Stomach (tissue), 9 donors: ENCODE results near the gene FBXO44. TPM values are rescaled to one million over a fixed set of nuclear protein-coding genes. Genes with fewer than 3 reads are reported as not detected.

Experiments used
- DNase-seq, 2 donors: peaks; one replicate each; pipeline versions ENCODE4 v3.0.0 to v3.0.0-alpha.2; 2013 to 2019
- H3K27ac ChIP-seq, 5 donors: fragments of 200-600 bp in 4 of 5; sonication (generic) in 4 of 5; one replicate each; pipeline ENCODE4 v1.5.1; 2013 to 2019; ENCODE audit warnings: mild to moderate bottlenecking in 1 of 5, moderate library complexity in 1 of 5
- H3K27me3 ChIP-seq, 3 donors: fragments of 200-600 bp; sonication (generic); one replicate each; pipeline ENCODE4 v1.5.1; 2017 to 2019; ENCODE audit warnings: mixed run types in 1 of 3
- H3K36me3 ChIP-seq, 4 donors: fragments of 200-600 bp; sonication (generic); 1 replicate in 3 of 4; 2 replicates in 1 of 4; pipeline ENCODE4 v1.5.1; 2016 to 2019
- H3K4me1 ChIP-seq, 4 donors: fragments of 200-600 bp; sonication (generic); one replicate each; pipeline ENCODE4 v1.5.1; 2016 to 2019
- H3K4me3 ChIP-seq, 4 donors: fragments of 200-600 bp; sonication (generic) in 3 of 4; one replicate each; pipeline ENCODE4 v1.5.1; 2016 to 2019; ENCODE audit warnings: mild to moderate bottlenecking in 1 of 4
- H3K9me3 ChIP-seq, 4 donors: fragments of 200-600 bp; sonication (generic); one replicate each; pipeline ENCODE4 v1.5.1; 2016 to 2019
- EP300 ChIP-seq: sonication (generic); formaldehyde crosslinking; IDR thresholded peaks from one replicate; pipeline ENCODE4 v1.6.1; 2017; ENCODE audit warnings: antibody characterized with exemption
- POLR2A ChIP-seq, 4 donors: fragments of 450-650 bp; IDR thresholded peaks; one replicate each; pipeline ENCODE4 v1.6.1; 2016; ENCODE audit warnings: antibody characterized with exemption in 4 of 4, control low read depth in 2 of 4, mild to moderate bottlenecking in 1 of 4, moderate library complexity in 1 of 4
- POLR2AphosphoS5 ChIP-seq, 3 donors: sonication (generic); formaldehyde crosslinking; IDR thresholded peaks; one replicate each; pipeline ENCODE4 v1.6.1; 2016; ENCODE audit warnings: antibody characterized with exemption in 3 of 3
- WGBS, 5 donors: extraction: QIAGEN DNeasy Blood & Tissue Kit in 3 of 5; methylation state at CpG; one replicate each; pipeline versions ENCODE4 v1.1.5 to v1.1.7; 2013 to 2018; 5-methylcytosine and 5-hydroxymethylcytosine counted together
- intact Hi-C: fragments of 100-400 bp; cut with DNase I; formaldehyde crosslinking; loops from one replicate; pipeline ENCODE4 v1.15.1; 2023; ENCODE audit warnings: low total_unique reads
- polyA plus RNA-seq, 3 donors: library from polyadenylated mRNA; stranded (reverse); fragments of 200-250 nt; gene quantifications; one replicate each; pipeline ENCODE4 v1.2.3, GENCODE V29; 2013
- total RNA-seq, 5 donors: library from RNA; depleted of rRNA; stranded (reverse); fragments of >200 nt; gene quantifications; one replicate each; pipeline versions ENCODE4 v1.1.0 to v1.2.3, GENCODE V29; 2014 to 2016
- TF ChIP-seq, protein P1 (sequence below), 7 experiments: fragments of 450-650 bp in 4 of 7; fragments of 200-600 bp in 3 of 7; sonication (generic) in 3 of 7; IDR thresholded peaks; one replicate each; pipeline ENCODE4 v1.5.1; 2016 to 2019; ENCODE audit warnings: antibody characterized with exemption in 7 of 7, control low read depth in 2 of 7, mild to moderate bottlenecking in 1 of 7
- donor health status: healthy with polysubstance abuse.
- donor health status: Bipolar disorder and iron deficiency.
- donor health status: healthy.

FBXO44 gene
- total and polyA plus RNA-seq, 8 donors: 3.6 to 54.8 (median 12.1) TPM

- peak; percentile 86 to 96 for DNase-seq
- intact Hi-C loops: no loop called here
- Histone ChIP-seq H3K4me3 (peak within 1 kb of the TSS; percentile 76 to 94 (median 92)), H3K27me3 (peaks cover 0 to 9% (median 0%) of the 10 kb centered on the region in 3 donors), H3K27ac (peak within 1 kb of the TSS; percentile 78 to 92 (median 90)), H3K4me1 (peaks cover 5 to 33% (median 21%) of the 10 kb centered on the region in 4 donors), H3K36me3 (peaks cover 13 to 15% (median 15%) of the 10 kb centered on the region in 4 donors), H3K9me3 (no peaks in the 10 kb centered on the region)
- TF ChIP-seq POLR2A (IDR thresholded peaks at IDR 0.05) (no peak), EP300 (no peak), POLR2AphosphoS5 (IDR thresholded peaks at IDR 0.05) (peak; percentile 66 to 87 (median 86))
- TF ChIP-seq, protein P1, sequence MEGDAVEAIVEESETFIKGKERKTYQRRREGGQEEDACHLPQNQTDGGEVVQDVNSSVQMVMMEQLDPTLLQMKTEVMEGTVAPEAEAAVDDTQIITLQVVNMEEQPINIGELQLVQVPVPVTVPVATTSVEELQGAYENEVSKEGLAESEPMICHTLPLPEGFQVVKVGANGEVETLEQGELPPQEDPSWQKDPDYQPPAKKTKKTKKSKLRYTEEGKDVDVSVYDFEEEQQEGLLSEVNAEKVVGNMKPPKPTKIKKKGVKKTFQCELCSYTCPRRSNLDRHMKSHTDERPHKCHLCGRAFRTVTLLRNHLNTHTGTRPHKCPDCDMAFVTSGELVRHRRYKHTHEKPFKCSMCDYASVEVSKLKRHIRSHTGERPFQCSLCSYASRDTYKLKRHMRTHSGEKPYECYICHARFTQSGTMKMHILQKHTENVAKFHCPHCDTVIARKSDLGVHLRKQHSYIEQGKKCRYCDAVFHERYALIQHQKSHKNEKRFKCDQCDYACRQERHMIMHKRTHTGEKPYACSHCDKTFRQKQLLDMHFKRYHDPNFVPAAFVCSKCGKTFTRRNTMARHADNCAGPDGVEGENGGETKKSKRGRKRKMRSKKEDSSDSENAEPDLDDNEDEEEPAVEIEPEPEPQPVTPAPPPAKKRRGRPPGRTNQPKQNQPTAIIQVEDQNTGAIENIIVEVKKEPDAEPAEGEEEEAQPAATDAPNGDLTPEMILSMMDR (IDR thresholded peaks at IDR 0.05): no peak
- 0 to 3% (median 0%) methylated on average over 28 to 71 of the region's 71 CpGs for WGBS, 5 donors
Measured at GRCh38 chr1:11681071-11681771, 26.5 kb downstream of the FBXO44 start, which contains the start of gene MAD2L2. Gene MAD2L2 (minus strand): TSS chr1:11681148. CDS start chr1:11680601, 547 bp downstream.

DNA sequence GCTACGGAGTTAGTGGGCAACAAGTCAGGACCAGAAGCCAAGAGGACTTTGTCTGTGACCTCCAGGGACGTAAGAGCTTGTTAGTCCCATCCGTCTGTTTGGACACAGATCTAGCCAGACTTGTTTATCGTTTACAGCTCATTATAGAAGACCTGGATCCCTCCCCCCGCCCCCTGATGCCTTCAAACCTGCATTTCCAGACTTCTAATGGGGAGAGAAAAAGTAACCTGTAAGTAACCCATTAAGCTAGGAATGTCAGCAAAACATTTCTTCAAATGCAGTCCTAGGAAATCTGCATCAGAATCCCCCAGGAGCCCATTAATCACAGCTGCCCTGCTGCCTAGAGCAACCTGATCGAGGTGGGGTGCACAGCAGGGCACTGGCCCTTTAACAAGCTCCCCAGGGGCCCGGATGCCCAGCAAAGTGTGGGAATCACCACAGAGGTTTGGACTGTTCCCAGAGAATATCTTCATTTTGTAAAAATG lies 27.7 kb downstream of the FBXO44 start:
- Histone ChIP-seq H3K9me3 (no peaks in the 10 kb centered on the region), H3K27me3 (peaks cover 0 to 14% (median 0%) of the 10 kb centered on the region in 3 donors), H3K36me3 (peaks cover 2 to 4% (median 4%) of the 10 kb centered on the region in 4 donors), H3K4me3 (no peak overlapping the region), H3K4me1 (peaks cover 5 to 33% (median 21%) of the 10 kb centered on the region in 4 donors), H3K27ac (no peak overlapping the region)
- intact Hi-C loops: no loop called here
- DNase-seq: no peak
- TF ChIP-seq, protein P1 (IDR thresholded peaks at IDR 0.05): no peak
- TF ChIP-seq POLR2A (IDR thresholded peaks at IDR 0.05) (no peak), EP300 (no peak), POLR2AphosphoS5 (IDR thresholded peaks at IDR 0.05) (no peak)
- 38 to 42% (median 39%) methylated on average over 7 of the region's 7 CpGs for WGBS, 5 donors

DNA sequence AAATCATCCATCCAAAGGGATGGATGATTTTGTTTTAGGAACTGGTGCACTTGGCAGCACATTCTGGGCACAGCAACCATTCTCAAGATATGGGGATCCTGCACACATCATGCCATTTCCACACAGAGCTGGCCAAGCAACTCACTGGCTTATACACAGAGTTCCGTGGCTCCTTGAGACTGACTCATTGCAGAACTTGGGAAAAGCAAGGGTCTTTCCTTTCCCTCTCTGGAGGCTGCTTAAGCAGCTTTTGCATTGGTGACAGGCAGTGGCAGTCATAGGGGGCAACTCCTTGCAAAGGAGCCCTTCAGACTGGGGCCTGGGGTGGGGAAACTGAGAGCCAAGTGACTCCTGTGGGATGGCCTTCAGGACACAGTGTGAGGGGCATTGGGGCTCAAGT lies 28.1 kb downstream of the FBXO44 start:
- Histone ChIP-seq H3K4me1 (peaks cover 5 to 33% (median 21%) of the 10 kb centered on the region in 4 donors), H3K4me3 (no peak overlapping the region), H3K9me3 (no peaks in the 10 kb centered on the region), H3K27me3 (peaks cover 0 to 19% (median 0%) of the 10 kb centered on the region in 3 donors), H3K36me3 (no peaks in the 10 kb centered on the region), H3K27ac (no peak overlapping the region)
- 38 to 57% (median 43%) methylated on average over 1 of the region's 1 CpG for WGBS, 5 donors
- intact Hi-C loops: no loop called here
- TF ChIP-seq POLR2A (IDR thresholded peaks at IDR 0.05): no peak
- TF ChIP-seq, protein P1 (IDR thresholded peaks at IDR 0.05): no peak
- TF ChIP-seq EP300: no peak
- TF ChIP-seq POLR2AphosphoS5 (IDR thresholded peaks at IDR 0.05): no peak
- DNase-seq: no peak

DNA sequence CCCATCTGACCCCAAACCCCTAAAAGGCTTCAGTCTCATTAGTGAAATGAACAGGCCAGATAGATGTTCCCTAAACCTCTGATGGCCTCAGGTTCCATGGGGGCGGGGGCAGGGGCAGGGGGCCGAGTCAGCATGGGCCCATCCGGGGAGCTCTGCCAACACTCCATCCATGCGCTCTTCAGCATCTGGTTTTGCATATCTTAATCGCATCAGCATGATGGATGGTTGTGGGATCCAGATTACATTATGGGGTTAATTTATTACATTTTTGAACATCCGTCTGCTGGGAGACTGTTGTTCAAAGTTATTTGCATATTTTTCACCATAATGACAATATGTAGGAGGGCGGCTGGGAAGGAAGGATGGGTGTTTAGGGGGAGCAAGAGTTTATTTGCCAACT lies 29.4 kb downstream of the FBXO44 start:
- intact Hi-C loops: no loop called here
- peaks cover 0 to 32% (median 7%) of the 10 kb centered on the region in 3 donors for H3K27me3 ChIP-seq
- H3K9me3 ChIP-seq: no peaks in the 10 kb centered on the region
- no peak overlapping the region for H3K4me3 ChIP-seq
- no peaks in the 10 kb centered on the region for H3K36me3 ChIP-seq
- H3K4me1 ChIP-seq: peaks cover 5 to 25% (median 17%) of the 10 kb centered on the region in 4 donors
- TF ChIP-seq POLR2A (IDR thresholded peaks at IDR 0.05) (no peak), EP300 (no peak), POLR2AphosphoS5 (IDR thresholded peaks at IDR 0.05) (no peak)
- TF ChIP-seq, protein P1 (IDR thresholded peaks at IDR 0.05): no peak
- no peak overlapping the region for H3K27ac ChIP-seq
- peak in 1 of 2 donors; percentile 39 for DNase-seq
- WGBS, 5 donors: 54 to 64% (median 60%) methylated on average over 7 of the region's 7 CpGs
